NCI-H2227 treated with DMSO at 0.1 percent for 48 hours (cell line): ENCODE results near the gene RDH14.

Experiments used
- DNase-seq: peaks from one replicate; lab custom pipeline; 2025; lab: John Stamatoyannopoulos, UW

The RDH14 gene, protein sequence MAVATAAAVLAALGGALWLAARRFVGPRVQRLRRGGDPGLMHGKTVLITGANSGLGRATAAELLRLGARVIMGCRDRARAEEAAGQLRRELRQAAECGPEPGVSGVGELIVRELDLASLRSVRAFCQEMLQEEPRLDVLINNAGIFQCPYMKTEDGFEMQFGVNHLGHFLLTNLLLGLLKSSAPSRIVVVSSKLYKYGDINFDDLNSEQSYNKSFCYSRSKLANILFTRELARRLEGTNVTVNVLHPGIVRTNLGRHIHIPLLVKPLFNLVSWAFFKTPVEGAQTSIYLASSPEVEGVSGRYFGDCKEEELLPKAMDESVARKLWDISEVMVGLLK

DNA sequence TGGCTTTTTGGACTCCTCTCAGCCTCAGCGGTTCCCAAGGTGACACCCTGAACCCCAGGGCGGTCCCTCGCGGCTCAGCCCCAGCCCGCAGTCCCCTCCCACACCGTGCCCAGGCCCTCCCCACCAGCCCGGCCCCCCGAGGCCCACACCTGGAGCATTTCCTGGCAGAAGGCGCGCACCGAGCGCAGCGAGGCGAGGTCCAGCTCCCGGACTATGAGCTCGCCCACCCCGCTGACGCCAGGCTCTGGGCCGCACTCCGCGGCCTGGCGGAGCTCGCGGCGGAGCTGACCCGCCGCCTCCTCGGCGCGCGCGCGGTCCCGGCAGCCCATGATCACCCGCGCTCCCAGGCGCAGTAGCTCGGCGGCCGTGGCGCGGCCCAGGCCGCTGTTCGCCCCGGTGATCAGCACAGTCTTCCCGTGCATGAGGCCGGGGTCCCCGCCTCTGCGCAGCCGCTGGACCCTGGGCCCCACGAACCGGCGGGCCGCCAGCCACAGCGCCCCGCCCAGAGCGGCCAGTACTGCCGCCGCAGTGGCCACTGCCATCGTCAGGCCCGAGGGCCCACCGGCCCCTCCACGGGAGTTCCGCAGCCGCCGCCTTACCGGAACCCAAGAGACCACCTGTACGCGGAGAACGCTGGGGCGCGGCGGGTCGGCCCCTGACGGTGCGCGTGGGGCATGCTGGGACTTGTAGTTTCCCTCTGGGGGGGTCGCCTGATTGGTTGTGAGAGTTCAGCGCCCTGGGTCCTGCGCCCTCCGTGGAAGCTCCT, at the start of gene RDH14:
RDH14 (minus strand) TSS at position 623 of the 766 bp plus-strand sequence; CDS start at position 542, 81 bp downstream.
- peak; percentile 84 for DNase-seq

DNA sequence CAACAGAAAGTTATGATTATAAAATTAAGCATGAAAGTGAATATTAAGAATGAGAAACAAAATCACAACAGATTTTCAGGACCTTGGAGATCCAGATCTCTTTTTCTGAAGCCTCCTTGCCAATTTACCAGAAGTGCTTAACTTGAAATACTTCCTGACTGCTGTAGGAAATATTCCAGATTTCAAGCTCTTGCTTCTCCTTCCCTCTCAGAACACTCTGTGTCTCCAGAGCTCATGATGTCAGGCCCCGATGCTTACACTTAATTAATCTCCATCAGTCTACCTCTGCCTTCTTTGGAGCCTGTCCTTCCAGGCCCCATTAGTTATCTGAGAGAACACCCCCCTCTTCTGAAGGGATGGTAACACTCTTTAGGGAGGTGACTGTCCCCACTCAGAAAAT, 49.6 kb upstream of the RDH14 start:
- no peak for DNase-seq

DNA sequence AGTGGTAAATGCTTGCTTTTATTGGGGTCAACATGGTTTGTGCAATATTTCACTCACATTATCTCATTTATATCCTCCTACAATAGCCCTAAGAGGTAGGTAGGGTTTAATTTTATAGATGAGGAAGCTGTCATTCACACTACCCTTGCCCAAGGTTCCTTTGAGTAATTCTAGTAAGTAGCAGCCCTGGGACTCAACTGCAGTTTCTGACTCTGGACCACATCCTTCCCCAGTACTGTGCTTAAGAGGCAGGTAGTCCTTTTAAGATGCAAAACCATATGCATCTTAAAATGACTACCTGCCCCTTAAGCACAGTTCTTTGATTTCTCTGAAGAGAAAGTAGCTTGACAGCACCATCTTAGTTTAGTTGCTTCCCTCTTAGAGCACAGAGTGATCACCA, 44.7 kb upstream of the RDH14 start:
- DNase-seq: no peak

DNA sequence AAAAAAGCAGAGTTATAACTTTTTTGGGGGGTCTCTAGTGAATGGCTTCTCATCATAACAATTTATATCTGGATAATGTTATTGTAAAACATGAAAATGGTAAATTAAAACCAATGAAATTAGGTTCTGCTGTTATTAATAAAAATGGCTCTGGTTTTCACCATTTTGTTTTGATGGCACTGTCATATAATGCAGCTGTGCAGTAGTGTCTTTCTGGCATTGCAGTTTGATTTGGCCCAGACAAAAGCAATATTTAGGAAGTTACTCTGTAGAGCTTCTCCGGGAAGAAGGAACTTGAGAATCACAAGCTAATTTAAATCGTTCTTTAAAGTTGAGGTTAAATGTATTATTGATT, 44.1 kb upstream of the RDH14 start:
- DNase-seq: no peak

DNA sequence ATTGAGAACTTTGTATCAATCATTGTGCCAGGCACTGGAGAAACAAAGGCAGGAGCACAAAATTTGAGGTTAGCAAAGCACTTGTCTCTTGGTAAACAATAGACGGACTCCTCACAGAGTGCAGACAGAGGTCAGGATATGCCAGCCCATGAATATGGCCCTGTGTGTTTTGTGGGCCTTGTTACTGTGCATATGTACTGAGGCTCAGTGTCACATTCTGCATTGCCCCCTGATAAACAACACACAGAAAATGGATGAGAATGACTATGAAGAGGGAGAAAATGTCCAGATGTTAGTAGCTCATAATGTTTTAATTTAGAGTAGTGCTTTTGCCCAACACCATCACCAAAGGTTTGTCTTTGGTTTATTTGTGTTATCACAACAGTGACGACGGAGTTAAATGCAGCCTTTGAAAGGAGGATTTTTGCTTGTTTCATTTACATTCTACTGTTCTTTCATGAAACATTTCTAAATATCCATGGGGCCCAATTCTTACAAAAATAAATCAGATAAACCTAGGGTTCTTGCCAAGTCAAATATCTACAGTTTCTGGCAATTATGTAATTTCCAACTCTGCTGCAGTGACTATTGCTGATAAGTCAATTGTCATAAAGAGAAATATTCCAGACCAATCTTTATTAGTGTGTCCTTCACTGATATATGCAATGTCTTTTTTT, 43.5 kb upstream of the RDH14 start:
- DNase-seq: no peak

DNA sequence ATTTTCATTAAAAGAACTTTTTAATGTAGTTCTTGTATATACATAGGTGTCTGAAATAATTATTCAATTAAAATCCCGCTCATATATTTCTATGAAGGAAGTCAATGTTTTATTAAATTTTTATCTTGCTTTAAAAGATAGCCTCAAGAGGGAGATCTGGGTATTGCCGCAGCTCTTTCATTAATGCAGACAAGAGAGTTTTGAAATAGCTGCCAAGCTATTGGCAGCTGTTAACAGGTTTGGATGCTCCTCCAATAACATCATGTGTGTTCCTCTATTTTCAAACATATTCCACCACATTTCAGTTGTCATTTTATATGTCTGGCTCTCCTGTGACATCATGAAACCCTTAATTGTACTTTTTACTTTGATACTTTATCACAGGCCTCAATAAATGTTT, 41.8 kb upstream of the RDH14 start:
- no peak for DNase-seq

DNA sequence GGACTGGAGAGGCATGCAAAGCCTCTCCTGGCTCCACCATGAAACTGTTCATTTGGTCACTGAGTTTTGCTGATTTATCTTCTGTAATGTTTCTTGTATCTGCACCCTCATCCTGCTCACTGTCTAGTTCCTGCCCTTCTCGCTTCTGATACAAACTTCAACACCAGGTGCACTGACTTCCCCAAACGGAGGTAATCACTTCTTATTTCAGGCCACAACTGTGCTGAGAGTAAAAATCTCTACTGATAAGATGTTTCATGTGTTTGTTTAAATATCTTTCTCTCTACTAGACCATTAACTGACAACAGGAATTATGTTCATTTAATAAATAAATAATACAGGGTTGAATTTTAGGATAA, 39.8 kb upstream of the RDH14 start:
- no peak for DNase-seq

DNA sequence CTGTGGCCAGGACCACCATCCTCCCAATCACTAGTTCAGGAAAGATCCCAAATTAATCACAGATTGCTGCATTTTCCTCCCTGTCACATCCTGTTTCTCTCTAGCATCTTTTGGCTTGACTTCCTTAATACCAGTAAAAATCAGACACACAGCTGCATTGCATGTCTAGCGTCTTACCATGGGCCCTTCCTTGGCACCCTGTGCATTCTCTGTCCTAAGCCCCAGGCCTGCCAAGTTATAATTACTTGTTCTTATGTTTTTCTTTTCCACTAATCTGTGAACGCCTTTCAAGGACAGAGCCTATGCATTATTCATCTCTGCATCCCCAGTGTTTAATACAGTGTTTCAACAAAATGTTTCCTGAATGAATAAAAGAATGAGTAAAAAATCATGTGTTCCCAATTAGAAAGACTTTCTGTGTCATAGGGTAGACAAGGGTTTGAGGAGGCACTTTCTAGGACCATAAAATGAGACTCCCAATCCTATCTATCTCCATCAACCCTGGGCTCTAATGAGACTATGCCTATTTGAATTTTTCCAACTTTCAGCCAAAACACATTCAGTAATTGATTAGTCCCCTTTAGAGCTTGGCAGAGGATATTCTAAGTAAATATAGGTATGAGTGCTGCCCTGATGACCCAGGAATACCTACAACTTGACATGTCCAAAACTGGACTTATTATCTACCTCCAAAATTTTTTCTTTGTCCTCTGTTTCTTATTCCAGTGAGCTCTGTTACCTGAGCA, 39.2 kb upstream of the RDH14 start:
- DNase-seq: no peak

DNA sequence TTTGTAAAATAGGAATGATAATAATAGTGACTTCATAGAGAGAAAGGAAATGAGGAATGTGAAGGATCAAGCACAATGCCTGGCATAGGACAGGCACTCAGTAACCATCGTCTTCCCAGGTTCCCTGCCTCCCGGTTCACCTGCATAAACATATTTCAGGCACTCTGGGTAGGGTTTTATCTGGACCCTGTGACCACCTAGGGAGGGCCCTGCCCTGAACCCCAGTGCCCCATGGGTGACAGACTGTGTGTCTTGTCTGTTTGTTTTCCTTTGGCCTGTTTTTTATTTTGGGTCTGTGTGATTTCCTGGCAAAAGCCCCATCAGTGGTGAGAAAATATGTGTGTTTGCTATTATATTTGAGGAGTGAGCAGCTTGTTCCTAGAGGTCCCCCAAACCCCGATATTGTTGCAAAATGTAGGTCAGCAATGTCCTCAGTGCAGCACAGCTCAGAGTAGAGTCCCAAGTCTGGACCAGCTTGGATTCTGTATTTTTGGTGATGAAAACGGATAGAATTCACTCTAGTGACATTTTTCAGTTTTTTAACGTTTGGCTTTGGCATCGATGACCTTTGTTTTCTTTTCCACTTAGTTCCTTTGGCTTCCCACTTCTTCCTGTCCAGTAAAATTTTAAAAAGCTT, 38.5 kb upstream of the RDH14 start:
- no peak for DNase-seq

DNA sequence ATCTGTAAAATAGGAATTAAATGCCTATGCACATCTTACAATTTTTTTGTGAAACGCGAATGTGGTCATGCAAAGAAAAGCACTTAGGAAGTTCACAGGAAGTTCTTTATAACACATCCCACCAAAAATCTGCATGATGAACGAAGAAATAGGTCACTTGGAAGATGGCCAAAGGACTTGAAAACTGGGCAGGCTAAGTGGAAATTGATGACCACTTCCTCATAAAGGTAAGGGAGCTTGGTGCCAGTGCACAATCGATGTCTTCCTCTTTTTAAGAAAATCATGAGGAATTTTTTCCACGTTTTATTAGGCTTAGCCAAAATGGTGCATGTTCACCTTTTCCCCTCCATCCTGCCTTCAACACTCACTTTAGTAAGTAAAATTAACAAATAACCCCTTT, 37.2 kb upstream of the RDH14 start:
- no peak for DNase-seq

DNA sequence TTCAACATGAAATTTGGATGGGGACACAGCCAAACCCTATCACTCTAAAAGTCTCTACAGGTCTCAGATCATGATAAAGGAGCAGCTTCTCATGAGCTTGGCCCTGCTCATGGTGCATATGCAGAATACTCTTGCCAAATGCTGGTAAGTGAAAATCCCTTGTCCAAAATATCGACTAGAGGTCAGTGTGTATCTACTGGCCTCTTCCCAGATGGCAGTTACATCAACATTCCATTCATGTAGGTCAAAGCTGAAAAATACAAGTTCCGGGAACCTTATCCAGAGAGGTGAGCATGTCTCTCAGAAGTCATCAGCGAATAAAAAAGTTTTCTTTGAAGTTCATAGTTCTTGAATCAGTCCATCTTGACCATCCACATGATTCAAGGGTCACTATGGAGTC, 36.5 kb upstream of the RDH14 start:
- DNase-seq: no peak

DNA sequence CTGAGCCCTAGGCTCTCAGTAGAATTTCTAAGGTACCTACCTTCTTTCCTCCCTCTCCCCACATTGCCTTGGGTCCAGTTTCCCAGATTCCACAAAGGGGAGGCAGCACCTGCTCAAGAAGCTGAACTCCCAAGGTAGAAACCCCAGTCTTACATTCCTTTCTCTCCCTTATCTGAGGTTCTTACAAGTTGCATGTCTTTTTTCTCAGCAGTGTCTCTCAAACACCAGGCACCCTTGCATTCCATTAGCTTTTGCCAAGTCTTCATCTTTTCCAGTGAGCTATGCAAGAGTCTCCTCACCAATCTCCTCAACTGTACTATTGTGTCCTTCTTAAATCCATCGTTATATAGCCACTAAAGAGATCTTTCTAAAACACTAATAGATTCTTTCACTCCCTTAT, 33.0 kb upstream of the RDH14 start:
- no peak for DNase-seq

DNA sequence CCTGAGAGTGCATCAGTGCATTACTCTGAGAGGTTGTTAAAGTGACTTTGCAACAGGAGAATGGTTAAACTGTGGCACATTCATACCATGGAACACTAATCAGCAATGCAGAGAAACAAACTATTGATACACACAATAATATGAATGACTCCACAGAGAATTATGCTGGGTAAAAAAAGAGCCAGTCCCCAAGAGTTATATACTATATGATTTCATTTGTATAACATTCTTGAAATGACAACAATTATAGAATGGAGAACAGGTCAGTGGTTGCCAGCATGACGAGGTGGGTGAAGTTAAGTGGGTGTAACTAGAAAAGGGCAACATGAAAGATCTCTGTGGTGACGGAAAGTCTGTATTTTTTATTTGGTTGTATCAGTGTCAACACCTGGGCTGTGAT, 31.9 kb upstream of the RDH14 start:
- DNase-seq: no peak

DNA sequence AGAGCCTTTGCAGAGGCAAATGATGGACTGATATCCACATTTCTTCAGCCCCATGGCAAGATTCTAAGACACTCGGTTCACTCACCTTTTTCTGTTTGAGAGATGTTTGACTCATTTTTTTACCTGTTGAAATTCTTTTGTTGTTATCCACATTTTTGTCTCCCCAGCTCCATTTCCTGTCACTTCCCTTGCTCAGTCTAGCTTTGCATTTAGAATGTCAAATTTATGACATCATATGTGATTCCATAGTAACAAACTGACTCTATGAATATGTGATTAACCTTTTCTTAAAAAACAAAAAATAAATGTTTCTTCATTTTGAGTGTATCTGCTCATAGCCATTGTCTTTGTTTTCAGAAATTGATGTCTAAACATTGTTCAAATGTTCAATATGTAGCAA, 28.9 kb upstream of the RDH14 start, which contains the start of gene NT5C1B:
NT5C1B (minus strand) TSS at position 216 of the 400 bp plus-strand sequence; CDS start at position 115, 101 bp downstream.
- no peak for DNase-seq

DNA sequence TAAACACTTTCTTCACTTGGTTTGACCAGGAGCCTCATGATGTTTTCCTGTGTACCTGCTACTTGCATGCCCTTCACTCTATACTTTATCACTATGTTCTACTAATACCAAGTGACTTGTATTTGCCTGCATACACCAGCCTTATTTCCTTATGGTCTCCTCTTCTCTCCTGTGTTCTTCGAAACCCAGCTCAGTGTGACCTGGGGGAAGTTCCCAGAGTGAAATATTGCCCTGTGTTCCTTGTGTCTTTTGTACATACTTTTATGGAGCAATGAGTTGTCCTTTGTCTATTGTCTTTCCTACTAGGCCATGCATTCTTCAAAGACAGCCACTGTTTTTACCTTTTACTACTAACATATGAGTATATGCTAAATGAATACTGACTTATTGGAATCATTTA, 28.3 kb upstream of the RDH14 start:
- no peak for DNase-seq

DNA sequence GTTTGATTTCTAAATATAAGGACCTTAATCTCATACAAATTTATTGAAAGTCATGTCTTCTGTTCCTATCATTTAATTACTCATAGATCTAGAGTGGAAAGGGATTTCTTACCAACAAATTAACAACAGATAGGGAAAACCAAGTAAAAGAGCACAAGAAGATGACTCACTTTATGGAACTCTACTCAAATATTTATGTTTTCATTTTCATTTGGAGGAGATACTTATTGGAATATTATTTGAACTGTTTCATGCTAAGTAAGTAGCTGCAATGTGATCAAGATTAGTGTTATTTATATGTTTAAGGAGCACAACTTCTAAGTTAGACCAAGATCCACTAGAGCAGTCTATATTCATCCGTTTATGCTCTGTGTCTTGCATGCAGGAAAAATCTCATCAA, 27.6 kb upstream of the RDH14 start:
- DNase-seq: no peak

DNA sequence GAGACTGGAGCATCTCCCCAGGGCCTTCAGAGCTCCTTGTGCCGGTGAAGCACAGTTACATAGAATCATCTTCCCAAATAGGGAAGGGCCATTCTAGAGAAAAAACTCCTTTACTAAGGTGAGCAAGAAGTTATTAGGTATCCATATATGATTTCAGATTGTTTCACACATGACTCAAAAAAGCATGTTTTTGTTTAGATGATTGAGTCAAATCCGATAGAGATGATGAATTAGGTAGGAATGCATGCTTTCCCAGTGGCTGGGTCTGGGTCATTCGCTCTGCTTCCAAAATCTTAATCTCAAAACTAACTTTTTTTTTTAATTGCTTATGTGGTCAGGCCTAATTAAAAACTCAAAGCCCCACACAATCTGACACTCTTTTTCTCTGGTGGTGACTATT, 25.1 kb upstream of the RDH14 start:
- no peak for DNase-seq

DNA sequence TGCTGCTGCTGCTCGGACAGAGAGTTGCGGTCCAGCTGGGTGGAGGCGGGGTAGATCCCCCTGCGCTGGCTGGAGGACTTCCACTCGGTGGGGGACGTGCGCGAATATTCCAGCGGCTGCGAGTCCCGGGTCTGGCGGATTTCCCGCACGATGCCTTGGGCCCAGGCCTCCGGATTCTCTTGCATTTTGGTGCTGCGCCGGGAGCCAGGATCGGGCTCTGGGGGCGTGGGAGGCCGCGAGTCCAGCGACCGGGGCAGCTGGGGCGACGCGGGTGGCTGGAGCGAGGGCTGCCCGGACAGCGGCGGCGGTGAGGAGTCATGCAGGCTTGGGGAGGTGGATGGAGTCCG, 24.1 kb upstream of the RDH14 start:
- no peak for DNase-seq

DNA sequence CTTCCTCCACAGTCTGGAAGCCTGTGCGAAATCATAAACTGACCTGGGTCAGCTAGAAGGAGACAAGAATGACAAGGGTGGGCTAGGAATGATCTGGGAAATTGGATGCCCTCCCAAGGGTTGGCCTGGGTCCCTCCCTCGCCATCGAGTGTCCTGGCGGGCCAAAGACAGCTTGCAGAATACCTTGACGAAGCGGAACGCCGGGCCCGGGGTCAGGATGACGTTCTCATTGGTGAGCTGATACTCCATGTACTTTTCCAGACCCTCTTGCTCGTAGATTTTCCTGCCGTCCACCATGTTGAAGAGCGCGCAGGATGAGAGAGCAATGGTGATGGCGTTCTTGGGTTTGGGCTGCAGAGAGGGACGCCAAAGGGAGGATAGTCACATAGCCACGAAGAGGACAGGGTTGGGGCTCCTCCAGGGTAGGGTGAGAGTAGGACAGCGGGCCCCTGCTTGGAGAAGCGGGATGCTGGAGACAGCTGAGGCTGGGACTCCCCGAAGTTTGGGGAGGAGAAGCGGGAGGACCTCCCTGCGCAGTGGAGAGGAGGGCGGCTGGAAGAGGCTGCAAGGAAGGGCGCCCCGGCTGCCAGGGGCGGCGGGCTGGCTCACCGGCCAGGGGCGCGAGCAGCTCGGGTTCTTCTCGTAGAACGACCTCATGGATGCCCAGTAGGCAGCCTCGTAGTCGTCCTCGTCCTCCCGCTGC, 23.6 kb upstream of the RDH14 start:
- DNase-seq: no peak

DNA sequence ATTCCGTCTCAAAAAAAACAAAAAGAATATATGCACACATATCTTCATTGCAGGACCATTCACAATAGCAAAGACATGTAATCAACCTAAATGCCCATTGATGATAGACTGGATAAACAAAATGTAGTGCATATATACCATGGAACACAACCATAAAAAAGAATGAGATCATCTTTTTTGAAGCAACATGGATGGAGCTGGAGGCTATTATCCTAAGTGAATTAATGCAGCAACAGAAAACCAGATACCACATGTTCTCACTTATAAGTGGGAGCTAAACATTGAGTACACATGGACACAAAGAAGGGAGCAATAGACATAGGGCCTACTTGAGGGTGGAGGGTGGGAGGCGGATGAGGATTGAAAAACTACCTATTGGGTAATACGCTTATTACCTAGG, 20.2 kb upstream of the RDH14 start:
- no peak for DNase-seq

DNA sequence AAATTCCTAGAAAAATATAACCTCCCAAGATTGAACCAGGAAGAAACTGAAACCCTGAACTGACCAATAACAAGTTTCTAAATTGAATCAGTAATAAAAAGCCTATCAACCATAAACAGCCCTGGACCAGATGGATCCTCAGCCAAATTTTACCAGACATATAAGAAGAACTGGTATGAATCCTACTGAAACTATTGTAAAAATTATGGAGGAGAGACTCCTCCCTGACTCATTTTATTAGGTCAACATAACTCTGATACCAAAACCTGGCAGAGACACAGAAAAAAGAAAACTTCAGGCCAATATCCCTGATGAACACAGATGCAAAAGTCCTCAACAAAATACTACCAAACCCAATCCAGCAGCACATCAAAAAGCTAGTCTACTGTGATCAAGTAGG, 17.6 kb upstream of the RDH14 start:
- DNase-seq: no peak
